HEK293 (cell line): ENCODE results near the gene BRD2.

Experiments
- CTCF ChIA-PET: fragments of 350-600 bp; formaldehyde crosslinking; extraction: SDS; loops from one replicate; lab custom pipeline; 2021; ENCODE audit warnings: antibody characterized with exemption; lab: Yijun Ruan, JAX
- POLR2A ChIA-PET: fragments of 300-600 bp; formaldehyde crosslinking; extraction: SDS; loops from one replicate; lab custom pipeline; 2020; ENCODE audit warnings: antibody characterized with exemption, inconsistent platforms; lab: Yijun Ruan, JAX
- H3K27ac ChIP-seq: fragments of 200-500 bp; sonication (Bioruptor generic); 2 replicates; pipeline ENCODE4 v1.5.1; 2014; ENCODE audit warnings: low read depth, low read length, control low read depth, inconsistent platforms; ENCODE audit errors: extremely low read depth
- H3K36me3 ChIP-seq, 2 experiments: fragments of 200-500 bp in 1 of 2; sonication (Bioruptor generic) in 1 of 2; 1 replicate in 1 of 2; 2 replicates in 1 of 2; pipeline ENCODE4 v1.5.1; 2014 to 2017; ENCODE audit warnings: inconsistent platforms in 2 of 2, low read length in 2 of 2; ENCODE audit not compliant: control insufficient read depth in 2 of 2, insufficient read depth in 1 of 2
- H3K4me1 ChIP-seq: fragments of 200-500 bp; sonication (Bioruptor generic); 2 replicates; pipeline ENCODE4 v1.5.1; 2014; ENCODE audit warnings: mild to moderate bottlenecking, low read length, inconsistent platforms; ENCODE audit not compliant: control insufficient read depth, insufficient read depth
- H3K4me3 ChIP-seq: 2 replicates; pipeline ENCODE4 v1.5.1; 2011; ENCODE audit warnings: low read depth, mild to moderate bottlenecking, control low read depth, low read length, moderate library complexity
- H3K9me3 ChIP-seq: fragments of 200-500 bp; sonication (Bioruptor generic); 2 replicates; pipeline ENCODE4 v1.5.1; 2014; ENCODE audit warnings: low read depth, low read length, inconsistent platforms; ENCODE audit not compliant: control insufficient read depth, insufficient read depth
- IKZF3 ChIP-seq: fragments of 450-650 bp; IDR thresholded peaks from 2 replicates; pipeline ENCODE4 v1.5.0; 2018; ENCODE audit warnings: missing biosample characterization, mild to moderate bottlenecking, missing genetic modification characterization, moderate library complexity
- KLF16 ChIP-seq: fragments of 450-650 bp; formaldehyde crosslinking; IDR thresholded peaks from 2 replicates; pipeline ENCODE4 v1.5.1; 2017; ENCODE audit warnings: missing biosample characterization, missing genetic modification characterization
- KLF9 ChIP-seq: fragments of 450-650 bp; formaldehyde crosslinking; IDR thresholded peaks from 2 replicates; pipeline ENCODE4 v1.5.1; 2016; ENCODE audit warnings: missing biosample characterization, missing genetic modification characterization, low read depth
- ZBTB10 ChIP-seq: fragments of 450-650 bp; formaldehyde crosslinking; IDR thresholded peaks from 2 replicates; pipeline ENCODE4 v1.5.1; 2016; ENCODE audit warnings: missing biosample characterization, missing genetic modification characterization
- ZBTB11 ChIP-seq: fragments of 450-650 bp; formaldehyde crosslinking; conservative IDR thresholded peaks from 2 replicates; pipeline ENCODE4 v1.5.1; 2016; ENCODE audit warnings: low read depth, missing biosample characterization, missing genetic modification characterization
- ZBTB20 ChIP-seq: fragments of 450-650 bp; formaldehyde crosslinking; IDR thresholded peaks from 2 replicates; pipeline ENCODE4 v1.5.1; 2016; ENCODE audit warnings: missing biosample characterization, missing genetic modification characterization
- ZBTB44 ChIP-seq: fragments of 450-650 bp; IDR thresholded peaks from 2 replicates; pipeline ENCODE4 v1.5.1; 2018; ENCODE audit warnings: missing biosample characterization, mild to moderate bottlenecking, missing genetic modification characterization
- ZNF10 ChIP-seq: fragments of 450-650 bp; formaldehyde crosslinking; IDR thresholded peaks from 2 replicates; pipeline ENCODE4 v1.5.1; 2017; ENCODE audit warnings: missing biosample characterization, missing genetic modification characterization
- ZNF184 ChIP-seq: fragments of 450-650 bp; IDR thresholded peaks from 2 replicates; pipeline ENCODE4 v1.5.1; 2018; ENCODE audit warnings: missing biosample characterization, mild to moderate bottlenecking, missing genetic modification characterization
- ZNF214 ChIP-seq: fragments of 450-650 bp; formaldehyde crosslinking; IDR thresholded peaks from 2 replicates; pipeline ENCODE4 v1.5.1; 2017; ENCODE audit warnings: missing biosample characterization, mild to moderate bottlenecking, missing genetic modification characterization, borderline replicate concordance
- ZNF223 ChIP-seq: fragments of 450-650 bp; formaldehyde crosslinking; IDR thresholded peaks from 2 replicates; pipeline ENCODE4 v1.5.1; 2016; ENCODE audit warnings: missing biosample characterization, missing genetic modification characterization
- ZNF324 ChIP-seq: fragments of 450-650 bp; formaldehyde crosslinking; IDR thresholded peaks from 2 replicates; pipeline ENCODE4 v1.5.1; 2016; ENCODE audit warnings: missing biosample characterization, missing genetic modification characterization
- ZNF529 ChIP-seq: fragments of 450-650 bp; formaldehyde crosslinking; IDR thresholded peaks from 2 replicates; pipeline ENCODE4 v1.5.1; 2017; ENCODE audit warnings: missing genetic modification characterization, missing biosample characterization; ENCODE audit not compliant: insufficient replicate concordance
- ZNF629 ChIP-seq: fragments of 450-650 bp; formaldehyde crosslinking; IDR thresholded peaks from 2 replicates; pipeline ENCODE4 v1.5.1; 2017; ENCODE audit warnings: missing biosample characterization, missing genetic modification characterization
- ZNF664 ChIP-seq: fragments of 450-650 bp; formaldehyde crosslinking; IDR thresholded peaks from 2 replicates; pipeline ENCODE4 v1.5.1; 2016; ENCODE audit warnings: missing biosample characterization, missing genetic modification characterization
- ZNF692 ChIP-seq: fragments of 450-650 bp; formaldehyde crosslinking; IDR thresholded peaks from 2 replicates; pipeline ENCODE4 v1.5.1; 2016; ENCODE audit warnings: missing biosample characterization, missing genetic modification characterization
- ZSCAN4 ChIP-seq: fragments of 450-650 bp; formaldehyde crosslinking; IDR thresholded peaks from 2 replicates; pipeline ENCODE4 v1.5.1; 2017; ENCODE audit warnings: missing biosample characterization, missing genetic modification characterization
- TF ChIP-seq, protein P1 (sequence below): fragments of 450-650 bp; formaldehyde crosslinking; IDR thresholded peaks from 2 replicates; pipeline ENCODE4 v1.5.1; 2016; ENCODE audit warnings: missing biosample characterization, missing genetic modification characterization

The BRD2 gene

GRCh38 chr6:32983493-32983848 is 15.1 kb downstream of the BRD2 start:
- peaks cover 29 to 32% of the 10 kb centered on the region in 2 experiments for H3K36me3 ChIP-seq
- CTCF ChIA-PET = interaction anchor here (0.7 to 11.4 kb wide), 16 partner anchors 10 to 165 kb away, joined by 3 to 250 read pairs (median 30); partner anchors contain the start of genes BRD2, HLA-DMA and TAP2
- H3K4me3 ChIP-seq = no peak overlapping the region
- 0 out of 2 replicates have a peak overlapping the region, but pooled peaks have one; percentile 1 for H3K27ac ChIP-seq
- POLR2A ChIA-PET = interaction anchor here (0.6 to 7.7 kb wide), 8 partner anchors 13 to 265 kb away, joined by 3 to 405 read pairs (median 10); partner anchors contain the start of genes BRD2, HLA-DMA and HSD17B8
- H3K4me1 ChIP-seq = peaks cover 8% of the 10 kb centered on the region
- TF ChIP-seq ZNF529 (tag by site-specific recombination) = no peak
- 0 out of 2 replicates have a peak, but pooled peaks have one; percentile 49 for TF ChIP-seq IKZF3
- no peak for TF ChIP-seq KLF16 (tag by site-specific recombination)
- TF ChIP-seq ZNF692 (tag by site-specific recombination) = 0 out of 2 replicates have a peak, but pooled peaks have one; percentile 20
- no peaks in the 10 kb centered on the region for H3K9me3 ChIP-seq

DNA sequence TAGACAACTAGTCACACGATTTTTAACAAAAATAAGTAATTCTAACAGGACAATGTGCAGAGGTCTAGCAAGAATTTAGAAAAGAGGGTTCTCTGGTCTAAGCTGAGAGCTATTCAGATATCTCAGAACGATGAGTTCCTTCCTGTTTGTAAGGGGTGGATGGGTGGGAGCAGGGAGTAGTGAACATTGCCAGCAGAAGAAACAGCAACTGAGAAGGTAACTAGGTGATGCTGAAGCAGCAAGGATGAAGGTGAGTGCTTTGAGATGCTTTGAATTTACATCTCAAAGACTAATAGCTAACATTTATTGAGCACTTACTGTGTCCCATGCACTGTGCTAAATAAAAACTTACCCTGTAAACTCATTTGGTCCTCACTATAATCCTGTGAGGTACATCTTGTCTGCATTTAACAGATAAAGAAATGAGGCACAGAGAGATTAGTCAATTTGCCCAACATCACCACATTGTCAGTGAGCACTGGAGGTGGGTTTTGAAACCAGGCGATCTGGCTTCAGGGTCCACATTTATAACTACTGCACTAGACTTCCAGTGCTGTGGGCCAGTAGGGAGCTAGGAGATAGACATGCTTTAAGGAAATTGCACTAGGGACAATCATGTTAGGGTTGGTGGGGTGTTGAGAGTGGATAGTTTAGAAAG is 15.7 kb downstream of the BRD2 start:
- CTCF ChIA-PET = interaction anchor here (0.6 to 11.4 kb wide), 75 partner anchors 9 to 993 kb away, joined by 3 to 250 read pairs (median 4); partner anchors contain the start of genes BRD2, HLA-DMA, HLA-DMB and PSMB9
- Histone ChIP-seq H3K4me3 (no peak overlapping the region), H3K27ac (0 out of 2 replicates have a peak overlapping the region, but pooled peaks have one; percentile 1), H3K36me3 (peaks cover 24 to 26% of the 10 kb centered on the region in 2 experiments), H3K4me1 (peaks cover 8% of the 10 kb centered on the region), H3K9me3 (no peaks in the 10 kb centered on the region)
- POLR2A ChIA-PET = interaction anchor here (0.6 to 7.7 kb wide), 19 partner anchors 13 to 264 kb away, joined by 3 to 405 read pairs (median 4); partner anchors contain the start of genes BRD2, HLA-DMA, HLA-DMB and HSD17B8
- TF ChIP-seq ZNF664 (tag by site-specific recombination) = peak; percentile 99
- no peak for TF ChIP-seq ZNF223
- no peak for TF ChIP-seq ZNF214 (tag by site-specific recombination)
- TF ChIP-seq, protein P1, sequence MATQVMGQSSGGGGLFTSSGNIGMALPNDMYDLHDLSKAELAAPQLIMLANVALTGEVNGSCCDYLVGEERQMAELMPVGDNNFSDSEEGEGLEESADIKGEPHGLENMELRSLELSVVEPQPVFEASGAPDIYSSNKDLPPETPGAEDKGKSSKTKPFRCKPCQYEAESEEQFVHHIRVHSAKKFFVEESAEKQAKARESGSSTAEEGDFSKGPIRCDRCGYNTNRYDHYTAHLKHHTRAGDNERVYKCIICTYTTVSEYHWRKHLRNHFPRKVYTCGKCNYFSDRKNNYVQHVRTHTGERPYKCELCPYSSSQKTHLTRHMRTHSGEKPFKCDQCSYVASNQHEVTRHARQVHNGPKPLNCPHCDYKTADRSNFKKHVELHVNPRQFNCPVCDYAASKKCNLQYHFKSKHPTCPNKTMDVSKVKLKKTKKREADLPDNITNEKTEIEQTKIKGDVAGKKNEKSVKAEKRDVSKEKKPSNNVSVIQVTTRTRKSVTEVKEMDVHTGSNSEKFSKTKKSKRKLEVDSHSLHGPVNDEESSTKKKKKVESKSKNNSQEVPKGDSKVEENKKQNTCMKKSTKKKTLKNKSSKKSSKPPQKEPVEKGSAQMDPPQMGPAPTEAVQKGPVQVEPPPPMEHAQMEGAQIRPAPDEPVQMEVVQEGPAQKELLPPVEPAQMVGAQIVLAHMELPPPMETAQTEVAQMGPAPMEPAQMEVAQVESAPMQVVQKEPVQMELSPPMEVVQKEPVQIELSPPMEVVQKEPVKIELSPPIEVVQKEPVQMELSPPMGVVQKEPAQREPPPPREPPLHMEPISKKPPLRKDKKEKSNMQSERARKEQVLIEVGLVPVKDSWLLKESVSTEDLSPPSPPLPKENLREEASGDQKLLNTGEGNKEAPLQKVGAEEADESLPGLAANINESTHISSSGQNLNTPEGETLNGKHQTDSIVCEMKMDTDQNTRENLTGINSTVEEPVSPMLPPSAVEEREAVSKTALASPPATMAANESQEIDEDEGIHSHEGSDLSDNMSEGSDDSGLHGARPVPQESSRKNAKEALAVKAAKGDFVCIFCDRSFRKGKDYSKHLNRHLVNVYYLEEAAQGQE (tag by site-specific recombination) = no peak
- no peak for TF ChIP-seq ZNF324 (tag by site-specific recombination)
- no peak for TF ChIP-seq ZBTB10 (tag by site-specific recombination)
- TF ChIP-seq ZNF184 (tag by site-specific recombination) = no peak
- no peak for TF ChIP-seq ZSCAN4 (tag by site-specific recombination)
- TF ChIP-seq ZBTB20 (tag by site-specific recombination) = peak; percentile 33
- TF ChIP-seq ZBTB11 = no peak
- no peak for TF ChIP-seq KLF9 (tag by site-specific recombination)
- TF ChIP-seq ZBTB44 = no peak
- no peak for TF ChIP-seq ZNF629 (tag by site-specific recombination)
- peak; percentile 62; the same call in 1 of the 2 replicates for TF ChIP-seq ZNF10 (tag by site-specific recombination)
